Measurements from ENCODE around the gene MLYCD. TPM values are rescaled to one million over a fixed set of nuclear protein-coding genes. Genes with fewer than 3 reads are reported as not detected.

MLYCD gene
- total RNA-seq, 4 donors from 2014 or later = 4.5 to 16.6 (median 6.7) TPM

- Histone ChIP-seq H3K4me3 (no peak overlapping the region), H3K27ac (no peak overlapping the region), H3K4me1 (no peaks in the 10 kb centered on the region), H3K36me3 (no peaks in the 10 kb centered on the region), H3K9me3 (no peaks in the 10 kb centered on the region), H3K27me3 (no peaks in the 10 kb centered on the region)
- intact Hi-C loops (cut with DNase I; ENCODE audit: low total_unique reads) = no loop called here
- no peak for DNase-seq
- TF ChIP-seq CTCF (IDR thresholded peaks at IDR 0.05) (no peak), POLR2A (IDR thresholded peaks at IDR 0.05) (no peak)
Observed at GRCh38 chr16:83908798-83909197, 9.9 kb downstream of the MLYCD start.

DNA sequence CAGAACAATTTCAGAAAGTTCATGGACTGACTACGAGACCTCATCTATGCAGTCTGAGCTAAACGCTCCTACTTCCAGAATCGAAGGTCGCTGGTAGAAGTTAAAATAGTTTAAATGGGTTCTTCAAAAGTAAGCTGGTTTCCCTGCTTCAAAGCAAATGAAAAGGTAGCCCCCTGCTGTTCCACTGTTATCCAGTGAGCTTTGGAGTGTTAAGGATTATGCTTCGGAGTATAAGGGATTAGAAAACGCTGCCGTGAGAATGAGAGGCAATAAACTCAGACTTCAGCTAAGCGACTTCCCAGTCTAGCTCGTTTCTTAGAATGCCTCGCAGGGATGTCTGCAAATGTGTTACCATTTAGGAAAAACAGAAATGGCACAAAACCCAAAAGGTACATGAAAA is 12.4 kb downstream of the MLYCD start:
- Histone ChIP-seq H3K4me1 (no peaks in the 10 kb centered on the region), H3K27me3 (no peaks in the 10 kb centered on the region), H3K36me3 (no peaks in the 10 kb centered on the region), H3K27ac (no peak overlapping the region), H3K9me3 (no peaks in the 10 kb centered on the region), H3K4me3 (no peak overlapping the region)
- intact Hi-C loops (cut with DNase I; ENCODE audit: low total_unique reads) = no loop called here
- DNase-seq = no peak
- TF ChIP-seq POLR2A (IDR thresholded peaks at IDR 0.05) = no peak
- TF ChIP-seq CTCF (IDR thresholded peaks at IDR 0.05) = no peak

GRCh38 chr16:83912519-83913244 is 13.8 kb downstream of the MLYCD start:
- H3K4me1 ChIP-seq = no peaks in the 10 kb centered on the region
- no peak overlapping the region for H3K27ac ChIP-seq
- no peak overlapping the region for H3K4me3 ChIP-seq
- no peak for DNase-seq
- intact Hi-C loops (cut with DNase I; ENCODE audit: low total_unique reads) = no loop called here
- no peaks in the 10 kb centered on the region for H3K27me3 ChIP-seq
- no peaks in the 10 kb centered on the region for H3K9me3 ChIP-seq
- no peaks in the 10 kb centered on the region for H3K36me3 ChIP-seq
- TF ChIP-seq POLR2A (IDR thresholded peaks at IDR 0.05) (no peak), CTCF (IDR thresholded peaks at IDR 0.05) (no peak)

DNA sequence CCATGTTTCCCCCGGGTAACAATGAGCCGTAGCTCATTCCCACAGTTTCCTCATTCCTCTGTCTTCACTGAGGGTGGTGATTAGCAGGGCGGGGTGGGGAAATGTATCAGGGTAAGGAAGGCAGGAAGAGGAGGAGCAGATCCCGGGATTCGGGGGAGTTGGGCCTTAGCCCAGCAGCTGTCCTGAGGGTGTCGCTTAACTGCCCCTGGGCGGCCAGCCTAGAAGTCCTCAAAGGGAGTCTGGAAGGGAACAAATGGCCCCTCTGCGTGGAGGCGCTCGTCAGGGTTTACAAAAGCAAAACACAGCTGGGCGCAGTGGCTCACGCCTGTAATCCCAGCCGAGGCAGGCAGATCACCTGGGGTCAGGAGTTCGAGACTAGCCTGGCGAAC is 14.3 kb downstream of the MLYCD start:
- DNase-seq = no peak
- TF ChIP-seq POLR2A (IDR thresholded peaks at IDR 0.05) = no peak
- no peak for TF ChIP-seq CTCF (IDR thresholded peaks at IDR 0.05)
- no peak overlapping the region for H3K27ac ChIP-seq
- H3K9me3 ChIP-seq = no peaks in the 10 kb centered on the region
- H3K27me3 ChIP-seq = no peaks in the 10 kb centered on the region
- H3K4me1 ChIP-seq = no peaks in the 10 kb centered on the region
- intact Hi-C loops (cut with DNase I; ENCODE audit: low total_unique reads) = no loop called here
- H3K4me3 ChIP-seq = no peak overlapping the region
- H3K36me3 ChIP-seq = no peaks in the 10 kb centered on the region

GRCh38 chr16:83914091-83914710 is 15.3 kb downstream of the MLYCD start:
- intact Hi-C loops (cut with DNase I; ENCODE audit: low total_unique reads) = no loop called here
- Histone ChIP-seq H3K27me3 (no peaks in the 10 kb centered on the region), H3K4me3 (no peak overlapping the region), H3K9me3 (no peaks in the 10 kb centered on the region), H3K4me1 (no peaks in the 10 kb centered on the region), H3K36me3 (no peaks in the 10 kb centered on the region), H3K27ac (no peak overlapping the region)
- no peak for DNase-seq
- TF ChIP-seq POLR2A (IDR thresholded peaks at IDR 0.05) (no peak), CTCF (IDR thresholded peaks at IDR 0.05) (no peak)

Measured in uterus (tissue), 4 donors.